Epithelial cell of proximal tubule (primary cell): ENCODE measurements around the gene OR4C5. TPM values are rescaled to one million over a fixed set of nuclear protein-coding genes. Genes with fewer than 3 reads are reported as not detected.

Experiments used
- total RNA-seq: library from RNA; depleted of rRNA; stranded (reverse); fragments of >200 nt; gene quantifications from 2 replicates; pipeline ENCODE4 v1.2.3, GENCODE V29; 2015

The OR4C5 gene
- total RNA-seq, 1 donor from 2014 or later, result not detected

Other genes with a start within 250 kb of the OR4C5 start
- not detected in 2 replicates for gene OR4B1, start 149.7 kb downstream of the OR4C5 start, total RNA-seq
- gene OR4X2, start 121.4 kb downstream of the OR4C5 start, total RNA-seq, result not detected in 2 replicates
- gene OR4X1, start 102.6 kb downstream of the OR4C5 start, total RNA-seq, result not detected in 2 replicates
- gene OR4S1, start 60.2 kb downstream of the OR4C5 start, total RNA-seq, result not detected in 2 replicates
- gene OR4C3, start 41.5 kb downstream of the OR4C5 start, total RNA-seq, result not detected in 2 replicates
- 0.14 TPM in 1 of 2 replicates, not detected in the other for gene OR4A47, start 122.3 kb upstream of the OR4C5 start, total RNA-seq